ENCODE measurements around the gene LRMDA. TPM values are rescaled to one million over a fixed set of nuclear protein-coding genes. Genes with fewer than 3 reads are reported as not detected.

LRMDA gene
- total RNA-seq, 4 donors from 2014 or later = 0.88 to 14.1 (median 5.1) TPM; not detected in 1

- H3K36me3 ChIP-seq = no peaks in the 10 kb centered on the region
- TF ChIP-seq, protein P1, sequence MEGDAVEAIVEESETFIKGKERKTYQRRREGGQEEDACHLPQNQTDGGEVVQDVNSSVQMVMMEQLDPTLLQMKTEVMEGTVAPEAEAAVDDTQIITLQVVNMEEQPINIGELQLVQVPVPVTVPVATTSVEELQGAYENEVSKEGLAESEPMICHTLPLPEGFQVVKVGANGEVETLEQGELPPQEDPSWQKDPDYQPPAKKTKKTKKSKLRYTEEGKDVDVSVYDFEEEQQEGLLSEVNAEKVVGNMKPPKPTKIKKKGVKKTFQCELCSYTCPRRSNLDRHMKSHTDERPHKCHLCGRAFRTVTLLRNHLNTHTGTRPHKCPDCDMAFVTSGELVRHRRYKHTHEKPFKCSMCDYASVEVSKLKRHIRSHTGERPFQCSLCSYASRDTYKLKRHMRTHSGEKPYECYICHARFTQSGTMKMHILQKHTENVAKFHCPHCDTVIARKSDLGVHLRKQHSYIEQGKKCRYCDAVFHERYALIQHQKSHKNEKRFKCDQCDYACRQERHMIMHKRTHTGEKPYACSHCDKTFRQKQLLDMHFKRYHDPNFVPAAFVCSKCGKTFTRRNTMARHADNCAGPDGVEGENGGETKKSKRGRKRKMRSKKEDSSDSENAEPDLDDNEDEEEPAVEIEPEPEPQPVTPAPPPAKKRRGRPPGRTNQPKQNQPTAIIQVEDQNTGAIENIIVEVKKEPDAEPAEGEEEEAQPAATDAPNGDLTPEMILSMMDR (IDR thresholded peaks at IDR 0.05) = no peak
- TF ChIP-seq POLR2A (IDR thresholded peaks at IDR 0.05) = no peak
- no peak overlapping the region for H3K4me3 ChIP-seq
- no peaks in the 10 kb centered on the region for H3K9me3 ChIP-seq
- no peaks in the 10 kb centered on the region for H3K27me3 ChIP-seq
- no peak for DNase-seq
- intact Hi-C loops (cut with DNase I) = no loop called here
- peaks cover 0 to under 1% (median 0%) of the 10 kb centered on the region in 3 donors for H3K4me1 ChIP-seq
- H3K27ac ChIP-seq = no peak overlapping the region
- WGBS, 2 donors = 82 to 85% methylated on average over 18 of the region's 18 CpGs
Observed at GRCh38 chr10:75782463-75783248, 351.2 kb downstream of the LRMDA start.

DNA sequence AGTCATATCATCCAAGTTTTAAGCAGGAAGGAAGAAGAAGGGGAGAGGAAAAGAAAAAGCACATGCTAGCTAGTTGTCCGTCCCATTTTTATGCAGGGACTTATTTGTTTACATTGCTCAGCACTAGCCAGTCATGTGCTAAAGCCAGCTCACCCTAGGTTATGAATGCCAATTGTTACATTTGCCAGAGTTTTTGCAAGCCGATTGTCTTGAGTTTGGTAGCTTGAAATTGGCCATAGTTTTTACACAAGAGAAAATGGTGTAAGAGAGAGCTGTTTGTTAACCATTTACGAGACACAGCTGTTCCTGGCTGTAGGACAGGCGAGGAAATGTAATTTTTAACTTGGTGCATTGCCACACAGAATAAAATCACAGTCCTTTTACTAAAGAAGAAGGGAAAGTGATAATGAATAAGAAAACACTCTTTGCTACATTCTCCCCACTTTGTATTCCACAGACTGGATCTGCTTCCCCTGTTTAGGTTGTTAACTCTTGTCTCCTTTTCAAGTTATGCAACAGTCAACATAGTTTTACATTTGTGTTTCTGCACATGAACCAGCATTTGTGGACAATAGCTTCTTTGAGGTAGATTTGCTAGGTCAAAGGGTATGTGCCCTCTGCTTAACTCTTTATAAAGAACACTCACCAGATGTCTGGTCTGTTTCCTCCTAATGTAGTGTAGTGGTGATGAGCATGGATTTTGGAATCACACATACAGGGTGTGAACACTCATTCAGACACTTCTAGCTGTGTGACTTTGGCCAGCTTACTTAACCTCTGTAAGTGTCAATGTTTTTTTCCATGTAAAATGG lies 357.2 kb downstream of the LRMDA start:
- Histone ChIP-seq H3K27ac (peak overlapping the region in 3 of 4 donors; percentile 40 to 70 (median 55)), H3K27me3 (no peaks in the 10 kb centered on the region), H3K36me3 (no peaks in the 10 kb centered on the region), H3K9me3 (no peaks in the 10 kb centered on the region), H3K4me1 (peaks cover 0 to 20% (median 13%) of the 10 kb centered on the region in 3 donors), H3K4me3 (peak overlapping the region in 1 of 4 donors; percentile 30)
- intact Hi-C loops (cut with DNase I) = no loop called here
- DNase-seq = no peak
- TF ChIP-seq, protein P1 (IDR thresholded peaks at IDR 0.05) = no peak
- WGBS, 2 donors = 40 to 47% methylated on average over 4 of the region's 4 CpGs

DNA sequence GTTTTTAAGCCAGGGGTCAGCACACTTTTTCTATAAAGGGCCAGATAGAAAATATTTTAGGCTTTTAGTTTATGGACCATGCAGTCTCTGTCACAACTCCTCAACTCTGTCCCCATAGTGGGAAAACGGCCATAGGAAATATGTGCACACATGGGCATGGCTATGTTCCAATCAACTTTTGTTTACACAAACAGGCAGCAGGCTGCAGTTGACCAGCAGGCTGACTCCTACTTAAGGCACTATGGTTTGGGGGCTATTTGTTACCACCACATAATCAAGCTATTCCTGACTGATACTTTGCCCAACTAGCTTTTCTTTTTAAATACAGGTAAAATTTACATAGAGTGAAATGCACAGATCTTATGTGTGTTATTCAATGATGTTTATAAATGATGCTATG lies 362.4 kb downstream of the LRMDA start:
- Histone ChIP-seq H3K9me3 (peaks cover 0 to 8% (median 0%) of the 10 kb centered on the region in 3 donors), H3K27ac (no peak overlapping the region), H3K27me3 (no peaks in the 10 kb centered on the region), H3K4me3 (no peak overlapping the region), H3K4me1 (peaks cover 0 to 8% (median 5%) of the 10 kb centered on the region in 3 donors), H3K36me3 (no peaks in the 10 kb centered on the region)
- DNase-seq = no peak
- 38 to 67% methylated on average over 1 of the region's 1 CpG for WGBS, 2 donors
- TF ChIP-seq, protein P1 (IDR thresholded peaks at IDR 0.05) = no peak
- no peak for TF ChIP-seq POLR2A (IDR thresholded peaks at IDR 0.05)
- intact Hi-C loops (cut with DNase I) = no loop called here

- DNase-seq = no peak
- H3K9me3 ChIP-seq = peaks cover 0 to 8% (median 0%) of the 10 kb centered on the region in 3 donors
- no peak overlapping the region for H3K27ac ChIP-seq
- TF ChIP-seq POLR2A (IDR thresholded peaks at IDR 0.05) = no peak
- TF ChIP-seq, protein P1 (IDR thresholded peaks at IDR 0.05) = no peak
- no peak overlapping the region for H3K4me3 ChIP-seq
- no peaks in the 10 kb centered on the region for H3K27me3 ChIP-seq
- WGBS, 2 donors = 79 to 100% methylated on average over 1 of the region's 1 CpG
- intact Hi-C loops (cut with DNase I) = no loop called here
- no peaks in the 10 kb centered on the region for H3K36me3 ChIP-seq
- H3K4me1 ChIP-seq = no peaks in the 10 kb centered on the region
Observed at GRCh38 chr10:75801121-75801520, 369.7 kb downstream of the LRMDA start.

DNA sequence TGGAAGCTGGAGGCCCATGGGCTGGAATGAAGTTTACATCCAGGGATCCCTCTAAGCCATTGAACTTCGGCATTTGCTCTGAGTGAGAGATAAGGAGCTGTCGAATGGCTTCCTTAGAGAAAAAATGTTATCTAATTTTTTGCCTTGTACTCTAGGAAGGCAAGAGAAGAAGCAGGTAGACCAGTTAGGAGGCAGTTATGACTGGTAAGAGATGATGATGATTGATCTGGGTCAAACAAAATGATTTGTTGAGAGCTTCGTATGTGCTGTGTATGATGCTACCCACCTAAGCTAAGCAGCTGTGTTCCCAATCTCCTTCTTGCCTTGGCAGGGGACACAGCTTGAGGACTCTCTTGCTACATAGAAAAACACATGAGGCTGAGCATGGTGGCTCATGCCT lies 370.2 kb downstream of the LRMDA start:
- no peak for DNase-seq
- 82 to 93% methylated on average over 3 of the region's 3 CpGs for WGBS, 2 donors
- Histone ChIP-seq H3K36me3 (no peaks in the 10 kb centered on the region), H3K4me1 (no peaks in the 10 kb centered on the region), H3K27me3 (no peaks in the 10 kb centered on the region), H3K9me3 (peaks cover 0 to 3% (median 0%) of the 10 kb centered on the region in 3 donors), H3K27ac (no peak overlapping the region), H3K4me3 (no peak overlapping the region)
- intact Hi-C loops (cut with DNase I) = no loop called here
- TF ChIP-seq, protein P1 (IDR thresholded peaks at IDR 0.05) = no peak
- TF ChIP-seq POLR2A (IDR thresholded peaks at IDR 0.05) = no peak
